K562 (cell line): Measurements from ENCODE around the gene PSMD1. TPM values are rescaled to one million over a fixed set of nuclear protein-coding genes. Genes with fewer than 3 reads are reported as not detected.

Source experiments
- ATAC-seq: fragments of 200-7000 bp; cut with Tn5 transposase; 3 replicates; pipeline ENCODE4 v1.9.1; 2020; ENCODE audit warnings: moderate library complexity
- BruUV-seq: library from RNA; stranded (reverse); fragments of 400-500 nt; replicated peaks from 2 replicates; lab custom pipeline; 2021; lab: Mats Ljungman, UMichigan
- CTCF ChIA-PET: fragments of 300-600 bp; formaldehyde crosslinking; extraction: SDS; loops from one replicate; lab custom pipeline; 2021; ENCODE audit warnings: low intra/inter-chr PET ratio; lab: Yijun Ruan, JAX
- POLR2A ChIA-PET: fragments of 300-600, 350-650 bp; sonication (Branson Sonifier 250); formaldehyde crosslinking; extraction: SDS; loops from one replicate; lab custom pipeline; 2021; ENCODE audit warnings: antibody characterized with exemption, inconsistent platforms; lab: Yijun Ruan, JAX
- DNase-seq, 4 experiments: peaks; one replicate each; pipeline versions ENCODE4 v3.0.0 to v3.0.0-alpha.2; 2011 to 2018; ENCODE audit warnings: low spot score in 3 of 4, mixed read lengths in 3 of 4; ENCODE audit errors: extremely low read depth in 1 of 4
- FAIRE-seq: peaks from 2 replicates; lab custom pipeline; 2011; peaks lifted over from hg19 to GRCh38; lab: Jason Lieb, UNC
- H2AFZ ChIP-seq: 2 replicates; pipeline ENCODE4 v1.6.0; 2011; ENCODE audit warnings: low read depth, low read length, control low read depth, inconsistent platforms
- H3K27ac ChIP-seq: fragments of 200-600 bp; 3 replicates; pipeline ENCODE4 v1.8.0; 2011; ENCODE audit warnings: low read depth, mild to moderate bottlenecking, control low read depth, inconsistent platforms, low read length, moderate library complexity, mixed read lengths; ENCODE audit errors: extremely low read depth
- H3K27me3 ChIP-seq, 2 experiments: fragments of 300-600 bp in 1 of 2; 2 replicates in 1 of 2; 3 replicates in 1 of 2; pipeline versions ENCODE4 v1.6.0 to v1.8.0; 2011; ENCODE audit warnings: inconsistent platforms in 2 of 2, low read length in 2 of 2, mild to moderate bottlenecking in 1 of 2, mixed read lengths in 1 of 2, moderate library complexity in 1 of 2; ENCODE audit not compliant: control insufficient read depth in 2 of 2, insufficient read depth in 2 of 2
- H3K36me3 ChIP-seq: fragments of 300-600 bp; 3 replicates; pipeline ENCODE4 v1.8.0; 2011; ENCODE audit warnings: mild to moderate bottlenecking, low read length, inconsistent platforms; ENCODE audit not compliant: control insufficient read depth, insufficient read depth
- H3K4me1 ChIP-seq, 2 experiments: fragments of 200-600 bp in 1 of 2; replicated peaks in 1 of 2; 2 replicates in 1 of 2; 3 replicates in 1 of 2; pipeline versions ENCODE4 v1.5.1 to v1.8.0; 2011; ENCODE audit warnings: inconsistent platforms in 2 of 2, low read length in 2 of 2, mild to moderate bottlenecking in 1 of 2, mixed read lengths in 1 of 2, moderate library complexity in 1 of 2; ENCODE audit not compliant: control insufficient read depth in 2 of 2, insufficient read depth in 2 of 2
- H3K4me2 ChIP-seq: 2 replicates; pipeline ENCODE4 v1.6.1; 2011; ENCODE audit warnings: low read length, control low read depth, inconsistent platforms, mixed read lengths; ENCODE audit not compliant: insufficient read depth
- H3K4me3 ChIP-seq: fragments of 200-600 bp; sonication (generic), shearing (Covaris generic); 2 replicates; pipeline ENCODE4 v1.5.1; 2016; ENCODE audit warnings: control low read depth, inconsistent platforms
- H3K79me2 ChIP-seq: fragments of 200-600 bp; 3 replicates; pipeline ENCODE4 v1.8.0; 2011; ENCODE audit warnings: low read length, inconsistent platforms; ENCODE audit not compliant: control insufficient read depth, insufficient read depth
- H3K9ac ChIP-seq, 2 experiments: 2 replicates each; pipeline versions ENCODE4 v1.6.0 to v1.6.1; 2011; ENCODE audit warnings: low read depth in 2 of 2, low read length in 2 of 2, control low read depth in 1 of 2, inconsistent platforms in 1 of 2, mild to moderate bottlenecking in 1 of 2, mixed read lengths in 1 of 2; ENCODE audit not compliant: insufficient read depth in 1 of 2
- H3K9me1 ChIP-seq: one replicate; pipeline ENCODE4 v1.6.0; 2011; ENCODE audit warnings: inconsistent platforms, mild to moderate bottlenecking, low read length, moderate library complexity; ENCODE audit not compliant: control insufficient read depth, insufficient read depth
- H3K9me3 ChIP-seq: replicated peaks from 2 replicates; pipeline ENCODE4 v1.5.1; 2011; ENCODE audit warnings: low read depth, low read length, inconsistent platforms; ENCODE audit not compliant: control insufficient read depth, insufficient read depth
- H4K20me1 ChIP-seq: replicated peaks from 2 replicates; pipeline ENCODE4 v1.6.1; 2011; ENCODE audit warnings: low read length, inconsistent platforms, mixed read lengths; ENCODE audit not compliant: control insufficient read depth, insufficient read depth
- ARHGAP35 ChIP-seq: fragments of 450-650 bp; IDR thresholded peaks from 2 replicates; pipeline ENCODE4 v1.6.1; 2018; ENCODE audit not compliant: partially characterized antibody
- SMARCE1 ChIP-seq: fragments of 450-650 bp; IDR thresholded peaks from 2 replicates; pipeline ENCODE4 v1.7.1; 2016; ENCODE audit warnings: mild to moderate bottlenecking
- TEAD2 ChIP-seq: fragments of 450-650 bp; IDR thresholded peaks from 2 replicates; pipeline ENCODE4 v1.6.1; 2016; ENCODE audit warnings: missing genetic modification characterization, control low read depth, missing compliant biosample characterization
- ZBED1 ChIP-seq: IDR thresholded peaks from 2 replicates; pipeline ENCODE4 v1.6.1; 2014
- ZSCAN29 ChIP-seq: fragments of 450-650 bp; IDR thresholded peaks from 2 replicates; pipeline ENCODE4 v1.6.1; 2017
- WGBS: fragments of 100-300 bp; shearing (Covaris generic); methylation state at CpG from one replicate; pipeline ENCODE4 v1.1.6; 2016; ENCODE audit warnings: low coverage, mixed read lengths; ENCODE audit not compliant: insufficient coverage; ENCODE audit errors: missing lambda C conversion rate; 5-methylcytosine and 5-hydroxymethylcytosine counted together
- in situ Hi-C: fragments of 300-500 bp; cut with MboI; formaldehyde crosslinking; loops from 4 replicates; pipeline ENCODE4 v1.15.0; 2018; ENCODE audit warnings: inconsistent platforms, mixed read lengths
- intact Hi-C: fragments of 100-400 bp; cut with micrococcal nuclease; formaldehyde crosslinking; loops from 2 replicates; pipeline ENCODE4 v1.14.2; 2022
- polyA plus RNA-seq, 8 experiments: library from polyadenylated mRNA; depleted of rRNA in 4 of 8; stranded (reverse) in 5 of 8; unstranded in 3 of 8; fragments of >200 nt; fragmentation: Nextera tagmentation in 2 of 8; fragmentation: Illumina TruSeq in 1 of 8; extraction: Ambion mirVana in 2 of 8; extraction: Trizol in 1 of 8; gene quantifications; 2 replicates each; pipeline versions ENCODE4 v1.2.1 to v1.2.3, GENCODE V29; 2011 to 2014; ENCODE audit warnings: inconsistent platforms in 1 of 8, missing spikeins in 1 of 8
- total RNA-seq, 7 experiments: library from RNA; depleted of rRNA in 6 of 7; stranded (reverse); fragments of >200 nt in 6 of 7; fragmentation: Illumina TruSeq in 2 of 7; extraction: Trizol in 2 of 7; gene quantifications; 2 replicates each; pipeline versions ENCODE4 v1.2.1 to v1.2.3, GENCODE V29; 2011 to 2021; ENCODE audit warnings: low replicate concordance in 1 of 7
- TF ChIP-seq, protein P1 (sequence below): fragments of 450-650 bp; IDR thresholded peaks from 2 replicates; pipeline ENCODE4 v1.6.1; 2016; ENCODE audit warnings: low read depth
- TF ChIP-seq, protein P2 (sequence below): fragments of 450-650 bp; IDR thresholded peaks from 2 replicates; pipeline ENCODE4 v1.6.1; 2016; ENCODE audit warnings: low read depth, mild to moderate bottlenecking, moderate library complexity
- TF ChIP-seq, protein P3 (sequence below): fragments of 250-450 bp; sonication (Bioruptor Pico); IDR thresholded peaks from 2 replicates; pipeline ENCODE4 v1.5.1; 2021; ENCODE audit warnings: mild to moderate bottlenecking

The PSMD1 gene
- total and polyA plus RNA-seq, 9 of the 15 experiments (the other 6 are each of a cell fraction or from before 2014, with no cell fraction given): 100 to 257 (median 147) TPM

DNA sequence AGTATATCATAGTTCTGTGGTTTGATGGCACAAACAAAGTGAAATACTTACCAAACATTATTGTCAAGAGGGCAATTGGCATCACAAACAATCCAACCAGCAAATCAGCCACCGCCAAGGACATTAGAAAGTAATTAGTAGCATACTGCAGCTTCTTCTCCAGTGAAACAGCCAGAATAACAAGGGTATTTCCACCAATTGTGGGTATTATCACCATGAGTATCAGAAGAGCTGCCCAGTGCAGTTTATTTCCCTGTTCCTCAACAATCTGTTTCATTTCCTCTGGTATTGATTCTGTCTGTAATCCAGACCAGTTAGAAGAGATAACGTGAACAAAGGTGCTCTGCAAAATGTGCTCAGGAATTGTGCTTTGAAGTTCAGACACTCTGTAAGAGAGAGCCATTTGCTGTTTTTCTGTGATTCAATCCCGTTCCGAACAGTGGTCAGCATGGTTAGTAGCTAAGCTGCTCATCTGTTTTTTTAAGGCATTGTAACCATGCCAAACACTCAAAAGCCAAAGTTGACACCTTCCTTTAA, 66.8 kb downstream of the PSMD1 start:
- in situ Hi-C loops: no loop called here
- no peak for ATAC-seq
- Histone ChIP-seq H3K27me3 (no peaks in the 10 kb centered on the region), H3K79me2 (peaks cover 3% of the 10 kb centered on the region; the same call in 1 of the 3 replicates), H3K4me2 (no peak overlapping the region)
- no peak for DNase-seq
- TF ChIP-seq SMARCE1 (no peak), ZSCAN29 (no peak), TEAD2 (tag) (no peak), ZBED1 (no peak), ARHGAP35 (no peak)
- TF ChIP-seq, protein P1, sequence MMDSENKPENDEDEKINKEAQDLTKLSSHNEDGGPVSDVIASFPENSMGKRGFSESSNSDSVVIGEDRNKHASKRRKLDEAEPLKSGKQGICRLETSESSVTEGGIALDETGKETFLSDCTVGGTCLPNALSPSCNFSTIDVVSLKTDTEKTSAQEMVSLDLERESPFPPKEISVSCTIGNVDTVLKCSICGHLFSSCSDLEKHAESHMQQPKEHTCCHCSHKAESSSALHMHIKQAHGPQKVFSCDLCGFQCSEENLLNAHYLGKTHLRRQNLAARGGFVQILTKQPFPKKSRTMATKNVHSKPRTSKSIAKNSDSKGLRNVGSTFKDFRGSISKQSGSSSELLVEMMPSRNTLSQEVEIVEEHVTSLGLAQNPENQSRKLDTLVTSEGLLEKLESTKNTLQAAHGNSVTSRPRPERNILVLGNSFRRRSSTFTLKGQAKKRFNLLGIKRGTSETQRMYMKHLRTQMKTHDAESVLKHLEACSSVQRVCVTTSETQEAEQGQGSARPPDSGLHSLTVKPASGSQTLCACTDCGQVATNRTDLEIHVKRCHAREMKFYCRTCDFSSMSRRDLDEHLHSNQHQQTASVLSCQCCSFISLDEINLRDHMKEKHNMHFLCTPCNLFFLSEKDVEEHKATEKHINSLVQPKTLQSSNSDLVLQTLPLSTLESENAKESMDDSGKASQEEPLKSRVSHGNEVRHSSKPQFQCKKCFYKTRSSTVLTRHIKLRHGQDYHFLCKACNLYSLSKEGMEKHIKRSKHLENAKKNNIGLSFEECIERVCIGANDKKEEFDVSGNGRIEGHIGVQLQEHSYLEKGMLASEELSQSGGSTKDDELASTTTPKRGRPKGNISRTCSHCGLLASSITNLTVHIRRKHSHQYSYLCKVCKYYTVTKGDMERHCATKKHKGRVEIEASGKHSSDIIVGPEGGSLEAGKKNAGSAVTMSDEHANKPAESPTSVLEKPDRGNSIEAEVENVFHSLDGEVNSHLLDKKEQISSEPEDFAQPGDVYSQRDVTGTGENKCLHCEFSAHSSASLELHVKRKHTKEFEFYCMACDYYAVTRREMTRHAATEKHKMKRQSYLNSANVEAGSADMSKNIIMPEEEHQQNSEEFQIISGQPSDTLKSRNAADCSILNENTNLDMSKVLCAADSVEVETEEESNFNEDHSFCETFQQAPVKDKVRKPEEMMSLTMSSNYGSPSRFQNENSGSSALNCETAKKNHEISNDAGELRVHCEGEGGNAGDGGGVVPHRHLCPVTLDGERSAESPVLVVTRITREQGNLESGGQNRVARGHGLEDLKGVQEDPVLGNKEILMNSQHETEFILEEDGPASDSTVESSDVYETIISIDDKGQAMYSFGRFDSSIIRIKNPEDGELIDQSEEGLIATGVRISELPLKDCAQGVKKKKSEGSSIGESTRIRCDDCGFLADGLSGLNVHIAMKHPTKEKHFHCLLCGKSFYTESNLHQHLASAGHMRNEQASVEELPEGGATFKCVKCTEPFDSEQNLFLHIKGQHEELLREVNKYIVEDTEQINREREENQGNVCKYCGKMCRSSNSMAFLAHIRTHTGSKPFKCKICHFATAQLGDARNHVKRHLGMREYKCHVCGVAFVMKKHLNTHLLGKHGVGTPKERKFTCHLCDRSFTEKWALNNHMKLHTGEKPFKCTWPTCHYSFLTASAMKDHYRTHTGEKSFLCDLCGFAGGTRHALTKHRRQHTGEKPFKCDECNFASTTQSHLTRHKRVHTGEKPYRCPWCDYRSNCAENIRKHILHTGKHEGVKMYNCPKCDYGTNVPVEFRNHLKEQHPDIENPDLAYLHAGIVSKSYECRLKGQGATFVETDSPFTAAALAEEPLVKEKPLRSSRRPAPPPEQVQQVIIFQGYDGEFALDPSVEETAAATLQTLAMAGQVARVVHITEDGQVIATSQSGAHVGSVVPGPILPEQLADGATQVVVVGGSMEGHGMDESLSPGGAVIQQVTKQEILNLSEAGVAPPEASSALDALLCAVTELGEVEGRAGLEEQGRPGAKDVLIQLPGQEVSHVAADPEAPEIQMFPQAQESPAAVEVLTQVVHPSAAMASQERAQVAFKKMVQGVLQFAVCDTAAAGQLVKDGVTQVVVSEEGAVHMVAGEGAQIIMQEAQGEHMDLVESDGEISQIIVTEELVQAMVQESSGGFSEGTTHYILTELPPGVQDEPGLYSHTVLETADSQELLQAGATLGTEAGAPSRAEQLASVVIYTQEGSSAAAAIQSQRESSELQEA: no peak
- TF ChIP-seq, protein P2, sequence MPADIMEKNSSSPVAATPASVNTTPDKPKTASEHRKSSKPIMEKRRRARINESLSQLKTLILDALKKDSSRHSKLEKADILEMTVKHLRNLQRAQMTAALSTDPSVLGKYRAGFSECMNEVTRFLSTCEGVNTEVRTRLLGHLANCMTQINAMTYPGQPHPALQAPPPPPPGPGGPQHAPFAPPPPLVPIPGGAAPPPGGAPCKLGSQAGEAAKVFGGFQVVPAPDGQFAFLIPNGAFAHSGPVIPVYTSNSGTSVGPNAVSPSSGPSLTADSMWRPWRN: no peak
- TF ChIP-seq, protein P3, sequence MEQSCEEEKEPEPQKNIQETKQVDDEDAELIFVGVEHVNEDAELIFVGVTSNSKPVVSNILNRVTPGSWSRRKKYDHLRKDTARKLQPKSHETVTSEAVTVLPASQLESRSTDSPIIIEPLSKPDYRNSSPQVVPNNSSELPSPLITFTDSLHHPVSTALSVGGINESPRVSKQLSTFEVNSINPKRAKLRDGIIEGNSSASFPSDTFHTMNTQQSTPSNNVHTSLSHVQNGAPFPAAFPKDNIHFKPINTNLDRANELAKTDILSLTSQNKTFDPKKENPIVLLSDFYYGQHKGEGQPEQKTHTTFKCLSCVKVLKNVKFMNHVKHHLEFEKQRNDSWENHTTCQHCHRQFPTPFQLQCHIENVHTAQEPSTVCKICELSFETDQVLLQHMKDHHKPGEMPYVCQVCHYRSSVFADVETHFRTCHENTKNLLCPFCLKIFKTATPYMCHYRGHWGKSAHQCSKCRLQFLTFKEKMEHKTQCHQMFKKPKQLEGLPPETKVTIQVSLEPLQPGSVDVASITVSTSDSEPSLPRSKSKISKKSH (CRISPR knock-in tag): no peak
- TF ChIP-seq, all 486 proteins: peak for 0
- no TSS peak for BruUV-seq
- H3K27ac ChIP-seq: no peak overlapping the region
- intact Hi-C loops: no loop called here
- H3K4me3 ChIP-seq: no peak overlapping the region
- CTCF ChIA-PET: no interaction called here
- no peaks in the 10 kb centered on the region for H4K20me1 ChIP-seq
- no peak for FAIRE-seq
- H3K36me3 ChIP-seq: no peaks in the 10 kb centered on the region
- POLR2A ChIA-PET: interaction anchor here (0.5 kb wide), 1 partner anchor 235 kb away, joined by 3 read pairs; no protein-coding TSS in a partner anchor
- H3K9me3 ChIP-seq: no peaks in the 10 kb centered on the region
- H2AFZ ChIP-seq: no peak overlapping the region
- WGBS: 85% methylated on average over 4 of the region's 4 CpGs
- no peaks in the 10 kb centered on the region for H3K4me1 ChIP-seq
- no peak overlapping the region for H3K9ac ChIP-seq
- H3K9me1 ChIP-seq: no peaks in the 10 kb centered on the region
